Mesendoderm (in vitro differentiated cells): ENCODE data around the gene KANSL1.

Experiments
- DNase-seq: peaks from one replicate; pipeline ENCODE4 v3.0.0; 2013
- H2AK5ac ChIP-seq: 2 replicates; pipeline ENCODE4 v1.6.1; 2013; ENCODE audit warnings: low read length, inconsistent platforms
- H2BK120ac ChIP-seq: 2 replicates; pipeline ENCODE4 v1.6.1; 2013; ENCODE audit warnings: low read depth, mild to moderate bottlenecking, low read length, moderate library complexity, mixed read lengths
- H2BK15ac ChIP-seq: replicated peaks from 2 replicates; pipeline ENCODE4 v1.6.1; 2013; ENCODE audit warnings: low read depth, mild to moderate bottlenecking, moderate library complexity
- H2BK5ac ChIP-seq: 2 replicates; pipeline ENCODE4 v1.6.1; 2013; ENCODE audit warnings: low read length, inconsistent platforms
- H3K18ac ChIP-seq: 2 replicates; pipeline ENCODE4 v1.6.1; 2013; ENCODE audit warnings: mild to moderate bottlenecking, low read length, mixed read lengths
- H3K23ac ChIP-seq: one replicate; pipeline ENCODE4 v1.6.1; 2013; ENCODE audit warnings: low read length
- H3K27ac ChIP-seq: 2 replicates; pipeline ENCODE4 v1.5.1; 2013; ENCODE audit warnings: low read depth, mild to moderate bottlenecking, inconsistent platforms, low read length, moderate library complexity
- H3K27me3 ChIP-seq: 2 replicates; pipeline ENCODE4 v1.6.1; 2013; ENCODE audit warnings: low read length, control low read depth, mild to moderate bottlenecking, inconsistent platforms; ENCODE audit not compliant: insufficient read depth, poor library complexity
- H3K36me3 ChIP-seq: 2 replicates; pipeline ENCODE4 v1.6.1; 2013; ENCODE audit warnings: low read length, inconsistent platforms; ENCODE audit not compliant: control insufficient read depth, insufficient read depth
- H3K4ac ChIP-seq: one replicate; pipeline ENCODE4 v1.6.1; 2013; ENCODE audit warnings: low read depth, mild to moderate bottlenecking, low read length, moderate library complexity
- H3K4me1 ChIP-seq: 2 replicates; pipeline ENCODE4 v1.6.1; 2013; ENCODE audit warnings: low read depth, low read length, inconsistent platforms; ENCODE audit not compliant: control insufficient read depth
- H3K4me2 ChIP-seq: 2 replicates; pipeline ENCODE4 v1.6.1; 2013; ENCODE audit warnings: low read length
- H3K4me3 ChIP-seq: 2 replicates; pipeline ENCODE4 v1.5.1; 2013; ENCODE audit warnings: mild to moderate bottlenecking, low read length
- H3K56ac ChIP-seq: one replicate; pipeline ENCODE4 v1.6.1; 2013; ENCODE audit warnings: low read length
- H3K79me1 ChIP-seq: 2 replicates; pipeline ENCODE4 v1.6.1; 2013; ENCODE audit warnings: low read length, inconsistent platforms
- H3K79me2 ChIP-seq: 2 replicates; pipeline ENCODE4 v1.6.1; 2013; ENCODE audit warnings: mild to moderate bottlenecking, low read length; ENCODE audit not compliant: control insufficient read depth, insufficient read depth
- H3K9ac ChIP-seq: 2 replicates; pipeline ENCODE4 v1.6.1; 2013; ENCODE audit warnings: low read length, inconsistent platforms
- H4K5ac ChIP-seq: one replicate; pipeline ENCODE4 v1.6.1; 2013; ENCODE audit warnings: low read length
- H4K8ac ChIP-seq: one replicate; pipeline ENCODE4 v1.6.1; 2013; ENCODE audit warnings: low read depth, mild to moderate bottlenecking, control low read depth, low read length, moderate library complexity
- WGBS: extraction: QIAGEN DNeasy Blood & Tissue Kit; methylation state at CpG from one replicate; pipeline ENCODE4 v1.1.7; 2013; ENCODE audit warnings: low lambda C conversion rate, missing lambda C conversion rate; ENCODE audit not compliant: insufficient coverage; ENCODE audit errors: extremely low coverage; 5-methylcytosine and 5-hydroxymethylcytosine counted together

The KANSL1 gene

GRCh38 chr17:46002973-46003316 lies 190.3 kb downstream of the KANSL1 start:
- DNase-seq, result no peak
- Histone ChIP-seq H2BK15ac (no peak overlapping the region), H3K27me3 (no peaks in the 10 kb centered on the region), H3K4me3 (no peak overlapping the region), H2BK5ac (no peak overlapping the region), H2AK5ac (no peak overlapping the region), H3K79me2 (no peaks in the 10 kb centered on the region), H3K18ac (no peak overlapping the region), H3K56ac (no peak overlapping the region), H3K9ac (no peak overlapping the region), H3K4me2 (no peak overlapping the region), H2BK120ac (no peak overlapping the region), H3K4ac (no peak overlapping the region), H4K8ac (no peak overlapping the region), H3K79me1 (no peaks in the 10 kb centered on the region), H3K4me1 (no peaks in the 10 kb centered on the region), H3K27ac (no peak overlapping the region), H3K36me3 (no peaks in the 10 kb centered on the region), H3K23ac (no peak overlapping the region), H4K5ac (no peak overlapping the region)
- WGBS, result no CpG with 5 or more reads among the region's 7 CpGs

DNA sequence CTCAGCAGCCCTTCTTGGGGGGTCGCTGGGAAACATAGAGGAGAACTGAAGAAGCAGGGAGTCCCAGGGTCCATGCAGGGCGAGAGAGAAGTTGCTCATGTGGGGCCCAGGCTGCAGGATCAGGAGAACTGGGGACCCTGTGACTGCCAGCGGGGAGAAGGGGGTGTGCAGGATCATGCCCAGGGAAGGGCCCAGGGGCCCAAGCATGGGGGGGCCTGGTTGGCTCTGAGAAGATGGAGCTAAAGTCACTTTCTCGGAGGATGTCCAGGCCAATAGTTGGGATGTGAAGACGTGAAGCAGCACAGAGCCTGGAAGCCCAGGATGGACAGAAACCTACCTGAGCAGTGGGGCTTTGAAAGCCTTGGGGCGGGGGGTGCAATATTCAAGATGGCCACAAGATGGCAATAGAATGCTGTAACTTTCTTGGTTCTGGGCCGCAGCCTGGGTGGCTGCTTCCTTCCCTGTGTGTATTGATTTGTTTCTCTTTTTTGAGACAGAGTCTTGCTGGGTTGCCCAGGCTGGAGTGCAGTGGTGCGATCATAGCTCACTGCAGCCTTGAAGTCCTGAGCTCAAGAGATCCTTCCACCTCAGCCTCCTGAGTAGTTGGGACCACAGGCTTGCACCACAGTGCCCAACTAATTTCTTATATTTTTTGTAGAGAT lies 190.8 kb downstream of the KANSL1 start:
- H3K27ac ChIP-seq, result no peak overlapping the region
- DNase-seq, result peak; percentile 74
- H3K4me2 ChIP-seq, result no peak overlapping the region
- no peak overlapping the region for H3K18ac ChIP-seq
- H3K79me1 ChIP-seq, result no peaks in the 10 kb centered on the region
- H3K27me3 ChIP-seq, result no peaks in the 10 kb centered on the region
- WGBS, result no CpG with 5 or more reads among the region's 8 CpGs
- no peak overlapping the region for H3K9ac ChIP-seq
- no peak overlapping the region for H3K56ac ChIP-seq
- no peaks in the 10 kb centered on the region for H3K79me2 ChIP-seq
- H3K4me1 ChIP-seq, result no peaks in the 10 kb centered on the region
- no peak overlapping the region for H2AK5ac ChIP-seq
- H3K23ac ChIP-seq, result no peak overlapping the region
- H3K4ac ChIP-seq, result no peak overlapping the region
- no peak overlapping the region for H3K4me3 ChIP-seq
- no peaks in the 10 kb centered on the region for H3K36me3 ChIP-seq
- H2BK5ac ChIP-seq, result no peak overlapping the region
- H4K8ac ChIP-seq, result no peak overlapping the region
- H2BK120ac ChIP-seq, result no peak overlapping the region
- H4K5ac ChIP-seq, result no peak overlapping the region
- no peak overlapping the region for H2BK15ac ChIP-seq

DNA sequence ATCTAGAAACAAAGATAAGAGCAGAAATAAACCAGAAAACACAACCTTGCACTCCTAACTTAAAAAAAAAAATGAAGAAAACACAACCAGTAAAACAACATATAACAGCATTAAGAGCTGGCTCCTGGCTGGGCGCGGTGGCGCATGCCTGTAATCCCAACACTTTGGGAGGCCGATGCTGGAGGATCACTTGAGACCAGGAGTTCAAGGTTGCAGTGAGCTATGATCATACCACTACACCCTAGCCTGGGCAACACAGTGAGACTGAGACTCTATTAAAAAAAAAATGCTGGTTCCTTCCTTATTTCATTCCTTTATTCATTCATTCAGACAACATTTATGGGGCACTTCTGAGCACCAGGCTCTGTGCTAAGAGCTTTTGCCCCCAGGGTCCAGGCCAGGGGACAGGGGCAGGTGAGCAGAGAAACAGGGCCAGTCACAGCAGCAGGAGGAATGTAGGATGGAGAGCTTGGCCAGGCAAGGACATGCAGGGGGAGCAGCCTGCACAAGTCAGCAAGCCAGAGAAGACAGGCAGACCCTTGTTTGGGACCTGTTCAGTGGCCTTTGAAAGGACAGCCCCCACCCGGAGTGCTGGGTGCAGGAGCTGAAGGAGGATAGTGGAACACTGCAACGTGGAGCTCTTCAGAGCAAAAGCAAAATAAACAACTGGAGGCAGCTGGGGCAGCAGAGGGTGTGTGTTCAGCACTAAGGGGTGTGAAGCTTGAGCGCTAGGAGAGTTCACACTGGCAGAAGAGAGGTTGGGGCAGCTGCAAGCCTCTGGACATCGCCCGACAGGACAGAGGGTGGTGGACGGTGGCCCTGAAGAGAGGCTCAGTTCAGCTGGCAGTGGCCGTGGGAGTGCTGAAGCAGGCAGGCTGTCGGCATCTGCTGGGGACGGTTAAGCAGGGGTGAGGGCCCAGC lies 191.6 kb downstream of the KANSL1 start:
- Histone ChIP-seq H3K4me3 (no peak overlapping the region), H4K8ac (no peak overlapping the region), H2BK120ac (no peak overlapping the region), H3K4ac (no peak overlapping the region), H4K5ac (no peak overlapping the region), H3K36me3 (no peaks in the 10 kb centered on the region), H2AK5ac (no peak overlapping the region), H3K79me2 (no peaks in the 10 kb centered on the region), H3K27ac (no peak overlapping the region), H2BK15ac (no peak overlapping the region), H3K9ac (no peak overlapping the region), H3K56ac (no peak overlapping the region), H3K27me3 (no peaks in the 10 kb centered on the region), H2BK5ac (no peak overlapping the region), H3K18ac (no peak overlapping the region), H3K79me1 (no peaks in the 10 kb centered on the region), H3K4me2 (no peak overlapping the region), H3K23ac (no peak overlapping the region), H3K4me1 (no peaks in the 10 kb centered on the region)
- WGBS, result no CpG with 5 or more reads among the region's 13 CpGs
- DNase-seq, result no peak

GRCh38 chr17:46000757-46001156 lies 192.5 kb downstream of the KANSL1 start:
- Histone ChIP-seq H3K4me2 (no peak overlapping the region), H4K5ac (no peak overlapping the region), H3K23ac (no peak overlapping the region), H3K27ac (no peak overlapping the region), H3K27me3 (no peaks in the 10 kb centered on the region), H2AK5ac (no peak overlapping the region), H3K79me1 (no peaks in the 10 kb centered on the region), H3K4ac (no peak overlapping the region), H3K9ac (no peak overlapping the region), H3K4me3 (no peak overlapping the region), H2BK5ac (no peak overlapping the region), H3K36me3 (no peaks in the 10 kb centered on the region), H2BK120ac (no peak overlapping the region), H3K56ac (no peak overlapping the region), H2BK15ac (no peak overlapping the region), H3K4me1 (no peaks in the 10 kb centered on the region), H3K18ac (no peak overlapping the region), H4K8ac (no peak overlapping the region), H3K79me2 (no peaks in the 10 kb centered on the region)
- no CpG with 5 or more reads among the region's 2 CpGs for WGBS
- no peak for DNase-seq

DNA sequence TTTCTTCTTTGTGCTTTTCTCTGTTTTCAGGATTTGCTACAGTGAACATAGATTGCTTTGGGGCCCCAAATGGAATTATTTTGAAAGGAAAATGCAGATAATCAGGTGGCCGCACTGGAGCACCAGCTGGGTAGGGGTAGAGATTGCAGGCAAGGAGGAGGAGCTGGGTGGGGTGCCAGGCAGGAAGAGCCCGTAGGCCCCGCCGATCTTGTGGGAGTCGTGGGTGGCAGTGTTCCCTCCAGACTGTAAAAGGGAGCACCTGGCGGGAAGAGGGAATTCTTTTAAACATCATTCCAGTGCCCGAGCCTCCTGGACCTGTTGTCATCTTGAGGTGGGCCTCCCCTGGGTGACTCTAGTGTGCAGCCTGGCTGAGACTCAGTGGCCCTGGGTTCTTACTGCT lies 192.9 kb downstream of the KANSL1 start:
- Histone ChIP-seq H3K4me2 (no peak overlapping the region), H3K56ac (no peak overlapping the region), H2BK120ac (no peak overlapping the region), H3K4me1 (no peaks in the 10 kb centered on the region), H2BK5ac (no peak overlapping the region), H3K79me2 (no peaks in the 10 kb centered on the region), H2AK5ac (no peak overlapping the region), H3K27me3 (no peaks in the 10 kb centered on the region), H3K9ac (no peak overlapping the region), H3K23ac (no peak overlapping the region), H3K27ac (no peak overlapping the region), H3K18ac (no peak overlapping the region), H3K79me1 (no peaks in the 10 kb centered on the region), H3K4ac (no peak overlapping the region), H2BK15ac (no peak overlapping the region), H4K8ac (no peak overlapping the region), H3K4me3 (no peak overlapping the region), H3K36me3 (no peaks in the 10 kb centered on the region), H4K5ac (no peak overlapping the region)
- DNase-seq, result no peak
- WGBS, result no CpG with 5 or more reads among the region's 7 CpGs
